DOHH2 (cell line): ENCODE data around the gene FAM98C.

Experiments used
- H3F3A ChIP-seq: fragments of 200-600 bp; sonication (generic), shearing (Covaris generic); 2 replicates; pipeline ENCODE4 v1.6.0; 2016; ENCODE audit warnings: antibody characterized with exemption, mild to moderate bottlenecking; ENCODE audit not compliant: control insufficient read depth, insufficient read depth
- H3K27ac ChIP-seq: fragments of 200-600 bp; sonication (generic); 2 replicates; pipeline ENCODE4 v1.5.1; 2014; ENCODE audit warnings: low read depth, mild to moderate bottlenecking, low read length, moderate library complexity
- H3K27me3 ChIP-seq: fragments of 200-600 bp; sonication (generic); 2 replicates; pipeline ENCODE4 v1.6.1; 2014; ENCODE audit warnings: mild to moderate bottlenecking, low read length, mixed read lengths; ENCODE audit not compliant: control insufficient read depth
- H3K36me3 ChIP-seq: fragments of 200-600 bp; sonication (generic); 2 replicates; pipeline ENCODE4 v1.6.1; 2014; ENCODE audit warnings: mild to moderate bottlenecking, low read length, moderate library complexity, mixed read lengths; ENCODE audit not compliant: control insufficient read depth
- H3K4me1 ChIP-seq: fragments of 200-600 bp; sonication (generic); 2 replicates; pipeline ENCODE4 v1.6.1; 2014; ENCODE audit warnings: mild to moderate bottlenecking, low read length, mixed read lengths; ENCODE audit not compliant: control insufficient read depth
- H3K4me2 ChIP-seq: fragments of 200-600 bp; sonication (generic); 2 replicates; pipeline ENCODE4 v1.6.0; 2014; ENCODE audit warnings: mild to moderate bottlenecking, low read length, moderate library complexity
- H3K4me3 ChIP-seq: fragments of 200-600 bp; sonication (generic); 2 replicates; pipeline ENCODE4 v1.5.1; 2014; ENCODE audit warnings: mild to moderate bottlenecking, low read length, mixed read lengths
- H3K79me2 ChIP-seq: fragments of 200-600 bp; sonication (generic); 2 replicates; pipeline ENCODE4 v1.6.1; 2014; ENCODE audit warnings: mild to moderate bottlenecking, low read length, mixed read lengths; ENCODE audit not compliant: control insufficient read depth
- H3K9me2 ChIP-seq: fragments of 200-600 bp; sonication (generic); replicated peaks from 2 replicates; pipeline ENCODE4 v1.6.1; 2014; ENCODE audit warnings: mild to moderate bottlenecking, low read length, mixed read lengths; ENCODE audit not compliant: control insufficient read depth
- H3K9me3 ChIP-seq: fragments of 200-600 bp; sonication (generic); 2 replicates; pipeline ENCODE4 v1.6.1; 2014; ENCODE audit warnings: antibody characterized with exemption, low read length, mixed read lengths; ENCODE audit not compliant: control insufficient read depth, insufficient read depth
- H4K20me1 ChIP-seq: fragments of 200-600 bp; sonication (generic); 2 replicates; pipeline ENCODE4 v1.6.0; 2014; ENCODE audit warnings: low read depth, mild to moderate bottlenecking, antibody characterized with exemption, low read length, moderate library complexity; ENCODE audit not compliant: control insufficient read depth, insufficient read depth
- CTCF ChIP-seq: fragments of 200-600 bp; sonication (generic); IDR thresholded peaks from one replicate; pipeline ENCODE4 v1.5.1; 2014; ENCODE audit warnings: antibody characterized with exemption, mild to moderate bottlenecking, low read depth, low read length; ENCODE audit not compliant: poor library complexity, severe bottlenecking
- EZH2phosphoT487 ChIP-seq: fragments of 200-600 bp; sonication (generic); IDR thresholded peaks from 2 replicates; pipeline ENCODE4 v1.6.1; 2017; ENCODE audit warnings: borderline replicate concordance, mild to moderate bottlenecking, antibody characterized with exemption, low read length, moderate library complexity, mixed read lengths

The FAM98C gene

GRCh38 chr19:38386300-38386970 lies 16.5 kb upstream of the FAM98C start:
- Histone ChIP-seq H3K4me2 (peak overlapping the region; percentile 95), H3K9me3 (no peaks in the 10 kb centered on the region), H4K20me1 (0 out of 2 replicates have a peak, but pooled peaks cover 4% of the 10 kb centered on the region), H3K36me3 (peaks cover 18% of the 10 kb centered on the region), H3K27ac (no peak overlapping the region), H3K4me3 (no peak overlapping the region), H3K9me2 (no peaks in the 10 kb centered on the region), H3K4me1 (peaks cover 25% of the 10 kb centered on the region), H3F3A (no peaks in the 10 kb centered on the region; the same call in 1 of the 2 replicates), H3K27me3 (peaks cover 37% of the 10 kb centered on the region), H3K79me2 (no peaks in the 10 kb centered on the region)
- no peak for TF ChIP-seq EZH2phosphoT487
- TF ChIP-seq CTCF = no peak

- Histone ChIP-seq H3K4me2 (peak overlapping the region; percentile 95), H3K27ac (no peak overlapping the region; the same call in 1 of the 2 replicates), H3K36me3 (peaks cover 12% of the 10 kb centered on the region), H3K79me2 (no peaks in the 10 kb centered on the region), H3K9me3 (no peaks in the 10 kb centered on the region), H3K9me2 (no peaks in the 10 kb centered on the region), H4K20me1 (0 out of 2 replicates have a peak, but pooled peaks cover 4% of the 10 kb centered on the region), H3K4me1 (peaks cover 25% of the 10 kb centered on the region), H3F3A (no peaks in the 10 kb centered on the region; the same call in 1 of the 2 replicates), H3K4me3 (peak overlapping the region; percentile 78), H3K27me3 (peaks cover 43% of the 10 kb centered on the region)
- TF ChIP-seq CTCF (no peak), EZH2phosphoT487 (no peak)
These were observed 15.8 kb upstream of the FAM98C start for GRCh38 chr19:38386971-38387549.

GRCh38 chr19:38387550-38388348 lies 15.1 kb upstream of the FAM98C start, which contains the start of gene GGN:
Gene GGN (minus strand): TSS chr19:38388034. CDS start chr19:38387261, 773 bp downstream.
- H3K4me3 ChIP-seq = peak within 1 kb of the TSS; percentile 78
- peaks cover 8% of the 10 kb centered on the region; the same call in 1 of the 2 replicates for H3K36me3 ChIP-seq
- H3K4me2 ChIP-seq = peak within 1 kb of the TSS; percentile 95
- H3K9me2 ChIP-seq = no peaks in the 10 kb centered on the region
- H3K9me3 ChIP-seq = no peaks in the 10 kb centered on the region
- no peaks in the 10 kb centered on the region; the same call in 1 of the 2 replicates for H3F3A ChIP-seq
- no peaks in the 10 kb centered on the region for H3K79me2 ChIP-seq
- TF ChIP-seq CTCF (no peak), EZH2phosphoT487 (no peak)
- 0 out of 2 replicates have a peak, but pooled peaks cover 4% of the 10 kb centered on the region for H4K20me1 ChIP-seq
- H3K27me3 ChIP-seq = peaks cover 45% of the 10 kb centered on the region
- H3K4me1 ChIP-seq = peaks cover 25% of the 10 kb centered on the region
- no peak within 1 kb of the TSS; the same call in 1 of the 2 replicates for H3K27ac ChIP-seq
